HCT116 (cell line): ENCODE measurements around the gene PCTP. TPM values are rescaled to one million over a fixed set of nuclear protein-coding genes. Genes with fewer than 3 reads are reported as not detected.

Experiments
- ATAC-seq: fragments of 200-7000 bp; cut with Tn5 transposase; 2 replicates; pipeline ENCODE4 v1.9.1; 2020; ENCODE audit warnings: mild to moderate bottlenecking, moderate library complexity
- BruUV-seq: library from RNA; stranded (reverse); fragments of 400-500 nt; replicated peaks from 2 replicates; lab custom pipeline; 2021; lab: Mats Ljungman, UMichigan
- CTCF ChIA-PET: fragments of 300-600 bp; sonication (Branson Sonifier 250); formaldehyde crosslinking; loops from one replicate; lab custom pipeline; 2021; ENCODE audit warnings: antibody characterized with exemption; lab: Charles Lee
- POLR2A ChIA-PET: fragments of 300-600, 350-600 bp; sonication (Branson Sonifier 250); formaldehyde crosslinking; loops from one replicate; lab custom pipeline; 2021; ENCODE audit warnings: antibody characterized with exemption; lab: Charles Lee
- RAD21 ChIA-PET, 2 experiments: fragments of 300-600 bp; sonication (Branson Sonifier 250); formaldehyde crosslinking; loops; one replicate each; lab custom pipeline; 2023; ENCODE audit warnings: low total read pairs in 2 of 2; ENCODE audit not compliant: uncharacterized antibody in 2 of 2, unreplicated experiment in 2 of 2, low non-redundant PET in 1 of 2; lab: Charles Lee
- DNase-seq: peaks from one replicate; pipeline ENCODE4 v3.0.0-alpha.2; 2010; ENCODE audit warnings: low read depth, low spot score
- H2AFZ ChIP-seq: fragments of 200-600 bp; shearing (Covaris generic), sonication (generic); 2 replicates; pipeline ENCODE4 v1.6.1; 2017; ENCODE audit warnings: low read depth, mixed run types, mixed read lengths, antibody characterized with exemption, low read length; ENCODE audit not compliant: poor library complexity, severe bottlenecking
- H3K27ac ChIP-seq: 2 replicates; pipeline ENCODE4 v1.5.1; 2012; ENCODE audit warnings: low read depth, low read length
- H3K27me3 ChIP-seq: fragments of 200-600 bp; sonication (generic); 2 replicates; pipeline ENCODE4 v1.6.1; 2016; ENCODE audit warnings: mixed run types, low read length, mixed read lengths; ENCODE audit not compliant: insufficient read depth
- H3K36me3 ChIP-seq, 2 experiments: fragments of 200-500 bp in 1 of 2; fragments of 200-600 bp in 1 of 2; sonication (Bioruptor generic) in 1 of 2; sonication (generic) in 1 of 2; 2 replicates each; pipeline versions ENCODE4 v1.5.1 to v1.6.1; 2014 to 2016; ENCODE audit warnings: low read length in 2 of 2, inconsistent platforms in 1 of 2, mixed read lengths in 1 of 2, mixed run types in 1 of 2; ENCODE audit not compliant: insufficient read depth in 2 of 2, control insufficient read depth in 1 of 2
- H3K4me1 ChIP-seq, 2 experiments: fragments of 200-600 bp in 1 of 2; sonication (generic) in 1 of 2; 2 replicates each; pipeline versions ENCODE4 v1.5.1 to v1.6.1; 2012 to 2017; ENCODE audit warnings: low read length in 2 of 2, inconsistent platforms in 1 of 2, mild to moderate bottlenecking in 1 of 2, mixed read lengths in 1 of 2, mixed run types in 1 of 2, moderate library complexity in 1 of 2; ENCODE audit not compliant: insufficient read depth in 2 of 2, control insufficient read depth in 1 of 2
- H3K4me2 ChIP-seq: fragments of 200-600 bp; sonication (generic); 2 replicates; pipeline ENCODE4 v1.6.1; 2017; ENCODE audit warnings: mixed run types, low read length, mixed read lengths
- H3K4me3 ChIP-seq, 2 experiments: fragments of 200-600 bp in 1 of 2; sonication (generic) in 1 of 2; replicated peaks in 1 of 2; 2 replicates each; pipeline ENCODE4 v1.5.1; 2011 to 2016; ENCODE audit warnings: low read length in 2 of 2, control low read depth in 1 of 2, low read depth in 1 of 2, mild to moderate bottlenecking in 1 of 2, mixed read lengths in 1 of 2, mixed run types in 1 of 2
- H3K79me2 ChIP-seq: fragments of 200-600 bp; sonication (generic); 2 replicates; pipeline ENCODE4 v1.6.1; 2017; ENCODE audit warnings: mild to moderate bottlenecking, mixed run types, low read length, moderate library complexity, mixed read lengths; ENCODE audit not compliant: insufficient read depth
- H3K9ac ChIP-seq: fragments of 200-600 bp; sonication (generic); 2 replicates; pipeline ENCODE4 v1.6.1; 2016; ENCODE audit warnings: low read length, mixed read lengths
- H3K9me2 ChIP-seq: fragments of 200-600 bp; sonication (generic), shearing (Covaris generic); 2 replicates; pipeline ENCODE4 v1.6.1; 2017; ENCODE audit warnings: mixed run types, mild to moderate bottlenecking, moderate library complexity; ENCODE audit not compliant: insufficient read depth
- H3K9me3 ChIP-seq, 2 experiments: fragments of 200-500 bp in 1 of 2; fragments of 200-600 bp in 1 of 2; sonication (Bioruptor generic) in 1 of 2; sonication (generic) in 1 of 2; 2 replicates each; pipeline ENCODE4 v1.6.1; 2014 to 2017; ENCODE audit warnings: low read length in 2 of 2, mixed read lengths in 2 of 2, inconsistent platforms in 1 of 2, low read depth in 1 of 2, mild to moderate bottlenecking in 1 of 2, mixed run types in 1 of 2, moderate library complexity in 1 of 2; ENCODE audit not compliant: control insufficient read depth in 1 of 2, insufficient read depth in 1 of 2
- H4K20me1 ChIP-seq: fragments of 200-600 bp; sonication (generic), shearing (Covaris generic); 2 replicates; pipeline ENCODE4 v1.6.1; 2017; ENCODE audit warnings: mixed run types, mild to moderate bottlenecking, moderate library complexity; ENCODE audit not compliant: insufficient read depth
- ATF3 ChIP-seq: IDR thresholded peaks from 2 replicates; pipeline ENCODE4 v1.6.1; 2012
- EZH2phosphoT487 ChIP-seq: fragments of 200-600 bp; IDR thresholded peaks from 2 replicates; pipeline ENCODE4 v1.6.1; 2018; ENCODE audit warnings: antibody characterized with exemption, borderline replicate concordance
- JUND ChIP-seq: IDR thresholded peaks from 2 replicates; pipeline ENCODE4 v1.6.1; 2012
- REST ChIP-seq: IDR thresholded peaks from 2 replicates; pipeline ENCODE4 v1.6.1; 2012; ENCODE audit warnings: low read depth
- TCF7L2 ChIP-seq: IDR thresholded peaks from 2 replicates; pipeline ENCODE4 v1.7.0; 2011; ENCODE audit warnings: borderline replicate concordance, inconsistent platforms; ENCODE audit not compliant: insufficient read depth, insufficient read length; ENCODE audit errors: extremely low read depth
- intact Hi-C: fragments of 100-400 bp; cut with micrococcal nuclease; formaldehyde crosslinking; loops from 2 replicates; pipeline ENCODE4 v1.10.0; 2022
- total RNA-seq: library from RNA; stranded (reverse); gene quantifications from one replicate; pipeline ENCODE4 v1.2.1, GENCODE V29; 2021; ENCODE audit not compliant: unreplicated experiment

The PCTP gene
- total RNA-seq, 1 experiment from 2014 or later = 16.3 TPM

- H3K4me2 ChIP-seq = no peak overlapping the region
- H4K20me1 ChIP-seq = no peaks in the 10 kb centered on the region
- H3K4me1 ChIP-seq = no peaks in the 10 kb centered on the region
- H3K9ac ChIP-seq = no peak overlapping the region
- H3K27ac ChIP-seq = no peak overlapping the region
- intact Hi-C loops = loop anchor here (10.0 kb wide), 1 partner anchor 414 kb away; no protein-coding TSS in a partner anchor
- no peak for TF ChIP-seq TCF7L2
- no peak for TF ChIP-seq EZH2phosphoT487
- no peak for TF ChIP-seq ATF3
- no peak for TF ChIP-seq JUND
- no peak for TF ChIP-seq REST
- DNase-seq = no peak
- BruUV-seq = no TSS peak
- ATAC-seq = no peak
- POLR2A ChIA-PET = no interaction called here
- RAD21 ChIA-PET = no interaction called here
- CTCF ChIA-PET = interaction anchor here (1.5 to 4.8 kb wide), 6 partner anchors 27 to 255 kb away, joined by 3 to 25 read pairs (median 10); no protein-coding TSS in a partner anchor
- H3K79me2 ChIP-seq = no peaks in the 10 kb centered on the region
- H3K27me3 ChIP-seq = no peaks in the 10 kb centered on the region
- no peaks in the 10 kb centered on the region for H3K9me3 ChIP-seq
- no peaks in the 10 kb centered on the region for H3K9me2 ChIP-seq
- no peak overlapping the region for H2AFZ ChIP-seq
- H3K4me3 ChIP-seq = no peak overlapping the region
- no peaks in the 10 kb centered on the region for H3K36me3 ChIP-seq
Measured at GRCh38 chr17:55768936-55769624, 18.2 kb downstream of the PCTP start.
